GM23248 (cell line): ENCODE data around the gene PQBP1.

Source experiments
- EZH2 ChIP-seq: fragments of 200-600 bp; sonication (generic); IDR thresholded peaks from 2 replicates; pipeline ENCODE4 v1.6.1; 2018; ENCODE audit warnings: antibody characterized with exemption, mild to moderate bottlenecking; ENCODE audit not compliant: insufficient read depth, poor library complexity, severe bottlenecking
- EZH2phosphoT487 ChIP-seq: fragments of 200-600 bp; sonication (generic); IDR thresholded peaks from 2 replicates; pipeline ENCODE4 v1.6.1; 2018; ENCODE audit warnings: antibody characterized with exemption, moderate library complexity, mild to moderate bottlenecking, low read depth; ENCODE audit not compliant: insufficient read depth

GRCh38 chrX:48899078-48899410 is 1.3 kb downstream of the PQBP1 start:
- TF ChIP-seq EZH2 (no peak), EZH2phosphoT487 (no peak)
